NCI-H2171 treated with DMSO at 0.1 percent for 48 hours (cell line): ENCODE results near the gene AURKAIP1.

ENCODE experiments used
- DNase-seq: peaks from one replicate; lab custom pipeline; 2025; lab: John Stamatoyannopoulos, UW

Gene AURKAIP1

GRCh38 chr1:1331068-1331965, 43.7 kb downstream of the AURKAIP1 start, which contains the start of gene TAS1R3:
Gene TAS1R3, plus strand, starts transcription at chr1:1331280. Its CDS starts 66 bp downstream, at chr1:1331346.
- no peak for DNase-seq

GRCh38 chr1:1330366-1331067, 44.5 kb downstream of the AURKAIP1 start:
- DNase-seq: peak; percentile 21

- DNase-seq: no peak
These were observed 45.5 kb downstream of the AURKAIP1 start for GRCh38 chr1:1329304-1330210.

- DNase-seq: no peak
These were observed 46.8 kb downstream of the AURKAIP1 start for GRCh38 chr1:1328254-1328653.

GRCh38 chr1:1327291-1327690, 47.7 kb downstream of the AURKAIP1 start:
- no peak for DNase-seq

- no peak for DNase-seq
These were observed 48.9 kb downstream of the AURKAIP1 start for GRCh38 chr1:1326075-1326605.

- no peak for DNase-seq
These were observed 49.5 kb downstream of the AURKAIP1 start for GRCh38 chr1:1325288-1326074.

GRCh38 chr1:1324524-1325287, 50.3 kb downstream of the AURKAIP1 start, which contains the start of the genes CPTP and INTS11:
Gene CPTP, plus strand, starts transcription at chr1:1324802. Its CDS starts 2,109 bp downstream, at chr1:1326911.
Gene INTS11, minus strand, starts transcription at chr1:1324660. Its CDS starts 52 bp downstream, at chr1:1324608.
- peak; percentile 83 for DNase-seq

- DNase-seq: no peak
These were observed 50.9 kb downstream of the AURKAIP1 start for GRCh38 chr1:1324084-1324523.
